A673 (cell line): Measurements from ENCODE around the gene ABTB1. TPM values are rescaled to one million over a fixed set of nuclear protein-coding genes. Genes with fewer than 3 reads are reported as not detected.

Experiments used
- BruUV-seq: library from RNA; stranded (reverse); fragments of 400-500 nt; replicated peaks from 2 replicates; lab custom pipeline; 2021; lab: Mats Ljungman, UMichigan
- CTCF ChIA-PET: fragments of 300-600 bp; sonication (Branson Sonifier 250); formaldehyde crosslinking; loops from one replicate; lab custom pipeline; 2022; ENCODE audit warnings: antibody characterized with exemption; lab: Charles Lee
- POLR2A ChIA-PET: fragments of 300-600 bp; sonication (Branson Sonifier 250); formaldehyde crosslinking; loops from one replicate; lab custom pipeline; 2022; ENCODE audit warnings: antibody characterized with exemption; ENCODE audit not compliant: low non-redundant PET; lab: Charles Lee
- DNase-seq: peaks from one replicate; pipeline ENCODE4 v3.0.0-alpha.2; 2015; ENCODE audit warnings: low spot score
- H3K27ac ChIP-seq: fragments of 200-600 bp; sonication (generic); 2 replicates; pipeline ENCODE4 v1.5.1; 2016; ENCODE audit warnings: mixed run types, low read depth, mild to moderate bottlenecking, mixed read lengths, antibody characterized with exemption, low read length; ENCODE audit not compliant: poor library complexity, severe bottlenecking
- H3K27me3 ChIP-seq: fragments of 200-600 bp; sonication (generic); replicated peaks from 2 replicates; pipeline ENCODE4 v1.6.1; 2017; ENCODE audit warnings: mixed run types, low read depth, mild to moderate bottlenecking, mixed read lengths, antibody characterized with exemption, low read length; ENCODE audit not compliant: insufficient read depth, poor library complexity
- H3K36me3 ChIP-seq: fragments of 200-600 bp; sonication (generic); 2 replicates; pipeline ENCODE4 v1.6.1; 2016; ENCODE audit warnings: mixed run types, mild to moderate bottlenecking, mixed read lengths, antibody characterized with exemption, low read length; ENCODE audit not compliant: insufficient read depth, poor library complexity, severe bottlenecking
- H3K4me1 ChIP-seq: fragments of 200-600 bp; sonication (generic); 2 replicates; pipeline ENCODE4 v1.6.1; 2017; ENCODE audit warnings: mixed run types, mild to moderate bottlenecking, mixed read lengths, antibody characterized with exemption, low read length; ENCODE audit not compliant: insufficient read depth, poor library complexity, severe bottlenecking
- H3K4me3 ChIP-seq: fragments of 200-600 bp; sonication (generic); 2 replicates; pipeline ENCODE4 v1.5.1; 2016; ENCODE audit warnings: low read depth, mixed run types, mild to moderate bottlenecking, mixed read lengths, low read length; ENCODE audit not compliant: poor library complexity, severe bottlenecking
- H3K9me3 ChIP-seq: fragments of 200-600 bp; sonication (generic); 2 replicates; pipeline ENCODE4 v1.6.1; 2016; ENCODE audit warnings: mixed run types, low read depth, mild to moderate bottlenecking, mixed read lengths, antibody characterized with exemption, low read length; ENCODE audit not compliant: poor library complexity, severe bottlenecking
- CTCF ChIP-seq: fragments of 300-800, 200-600 bp; sonication (generic); conservative IDR thresholded peaks from 2 replicates; pipeline ENCODE4 v1.5.1; 2017; ENCODE audit warnings: low read depth, mild to moderate bottlenecking, antibody characterized with exemption, low read length, moderate library complexity, mixed read lengths
- EZH2 ChIP-seq: fragments of 200-600 bp; sonication (generic); IDR thresholded peaks from 2 replicates; pipeline ENCODE4 v1.6.1; 2017; ENCODE audit warnings: borderline replicate concordance, low read depth, mild to moderate bottlenecking, mixed read lengths, antibody characterized with exemption, low read length; ENCODE audit not compliant: poor library complexity, severe bottlenecking
- intact Hi-C: fragments of 100-400 bp; cut with micrococcal nuclease; formaldehyde crosslinking; loops from one replicate; pipeline ENCODE4 v1.10.0; 2022; ENCODE audit not compliant: unreplicated experiment
- total RNA-seq: library from RNA; stranded (reverse); gene quantifications from 2 replicates; pipeline ENCODE4 v1.2.3, GENCODE V29; 2021

Gene ABTB1
- total RNA-seq, 1 experiment from 2014 or later: 2.6 TPM

GRCh38 chr3:127640042-127640355 is 32.8 kb upstream of the ABTB1 start:
- no peak overlapping the region for H3K4me3 ChIP-seq
- H3K4me1 ChIP-seq: no peaks in the 10 kb centered on the region
- intact Hi-C loops: no loop called here
- TF ChIP-seq CTCF (no peak), EZH2 (no peak)
- no peaks in the 10 kb centered on the region for H3K9me3 ChIP-seq
- no peaks in the 10 kb centered on the region for H3K27me3 ChIP-seq
- no peak overlapping the region for H3K27ac ChIP-seq
- H3K36me3 ChIP-seq: no peaks in the 10 kb centered on the region
- ChIA-PET POLR2A (no interaction called here), CTCF (no interaction called here)
- DNase-seq: no peak
- BruUV-seq: no TSS peak

- no peaks in the 10 kb centered on the region for H3K27me3 ChIP-seq
- no peak for TF ChIP-seq EZH2
- TF ChIP-seq CTCF: no peak
- no peak overlapping the region for H3K4me3 ChIP-seq
- no TSS peak for BruUV-seq
- H3K9me3 ChIP-seq: no peaks in the 10 kb centered on the region
- intact Hi-C loops: no loop called here
- DNase-seq: no peak
- ChIA-PET CTCF (no interaction called here), POLR2A (no interaction called here)
- H3K36me3 ChIP-seq: no peaks in the 10 kb centered on the region
- no peak overlapping the region for H3K27ac ChIP-seq
- no peaks in the 10 kb centered on the region for H3K4me1 ChIP-seq
These were observed 27.9 kb upstream of the ABTB1 start for GRCh38 chr3:127644641-127645370.

GRCh38 chr3:127645371-127646015 is 27.3 kb upstream of the ABTB1 start:
- no TSS peak for BruUV-seq
- Histone ChIP-seq H3K27me3 (no peaks in the 10 kb centered on the region), H3K36me3 (no peaks in the 10 kb centered on the region), H3K27ac (no peak overlapping the region), H3K4me3 (no peak overlapping the region), H3K4me1 (no peaks in the 10 kb centered on the region), H3K9me3 (no peaks in the 10 kb centered on the region)
- POLR2A ChIA-PET: no interaction called here
- intact Hi-C loops: no loop called here
- CTCF ChIA-PET: no interaction called here
- TF ChIP-seq CTCF (no peak), EZH2 (no peak)
- DNase-seq: no peak
